Astrocyte of the spinal cord (primary cell): Measurements from ENCODE around the gene RTN4IP1.
A peak's percentile ranks its signal among the peaks of the same experiment; 100 is the strongest.

Source experiments
- DNase-seq: peaks from one replicate; pipeline ENCODE4 v3.0.0; 2011; ENCODE audit warnings: low read depth, low spot score
- H3K4me3 ChIP-seq: 2 replicates; pipeline ENCODE4 v1.5.1; 2011; ENCODE audit warnings: low read depth, mild to moderate bottlenecking, low read length, moderate library complexity
- CTCF ChIP-seq: IDR thresholded peaks from 2 replicates; pipeline ENCODE4 v1.5.1; 2012; ENCODE audit warnings: low read depth, mild to moderate bottlenecking, low read length, inconsistent platforms
- in situ Hi-C: cut with HindIII; loops from 2 replicates; pipeline ENCODE4 v1.10.0; 2017; ENCODE audit warnings: low sequenced_read_pairs

RTN4IP1 gene

GRCh38 chr6:106536357-106536756, 92.9 kb downstream of the RTN4IP1 start:
- TF ChIP-seq CTCF = no peak
- in situ Hi-C loops = no loop called here
- no peak overlapping the region for H3K4me3 ChIP-seq

GRCh38 chr6:106535012-106535411, 94.3 kb downstream of the RTN4IP1 start:
- in situ Hi-C loops = no loop called here

More at GRCh38 chr6:106536357-106536756, 92.9 kb downstream of the RTN4IP1 start:
- DNase-seq = no peak

DNA sequence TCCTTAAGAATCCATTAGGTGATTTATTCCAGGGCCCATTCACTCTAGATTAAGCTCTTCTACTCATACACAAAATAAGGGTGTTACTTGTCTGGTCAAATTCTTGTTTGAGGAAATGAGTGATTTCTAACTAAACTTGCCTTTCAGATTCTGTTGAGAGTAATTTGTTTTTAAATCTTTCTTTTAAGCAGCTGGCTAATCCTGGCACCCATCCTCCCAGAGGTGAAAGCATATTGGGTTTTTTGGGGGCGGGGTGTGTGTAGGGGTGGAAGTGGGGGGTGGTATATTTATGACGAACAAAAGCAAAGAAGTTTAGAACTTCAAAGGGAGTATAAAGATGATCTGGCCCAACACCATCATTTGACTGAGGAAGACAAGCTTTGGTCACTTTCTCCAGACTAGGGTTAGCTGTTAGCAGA, 94.7 kb downstream of the RTN4IP1 start:
- no peak overlapping the region for H3K4me3 ChIP-seq
- DNase-seq = no peak
- in situ Hi-C loops = no loop called here
- no peak for TF ChIP-seq CTCF

More at GRCh38 chr6:106535012-106535411, 94.3 kb downstream of the RTN4IP1 start:
- TF ChIP-seq CTCF = no peak
- H3K4me3 ChIP-seq = no peak overlapping the region
- no peak for DNase-seq

GRCh38 chr6:106534004-106534403, 95.3 kb downstream of the RTN4IP1 start:
- H3K4me3 ChIP-seq = no peak overlapping the region
- no peak for TF ChIP-seq CTCF
- in situ Hi-C loops = no loop called here
- DNase-seq = no peak

GRCh38 chr6:106533054-106533453, 96.2 kb downstream of the RTN4IP1 start:
- no peak overlapping the region for H3K4me3 ChIP-seq
- in situ Hi-C loops = no loop called here
- no peak for TF ChIP-seq CTCF
- DNase-seq = no peak

DNA sequence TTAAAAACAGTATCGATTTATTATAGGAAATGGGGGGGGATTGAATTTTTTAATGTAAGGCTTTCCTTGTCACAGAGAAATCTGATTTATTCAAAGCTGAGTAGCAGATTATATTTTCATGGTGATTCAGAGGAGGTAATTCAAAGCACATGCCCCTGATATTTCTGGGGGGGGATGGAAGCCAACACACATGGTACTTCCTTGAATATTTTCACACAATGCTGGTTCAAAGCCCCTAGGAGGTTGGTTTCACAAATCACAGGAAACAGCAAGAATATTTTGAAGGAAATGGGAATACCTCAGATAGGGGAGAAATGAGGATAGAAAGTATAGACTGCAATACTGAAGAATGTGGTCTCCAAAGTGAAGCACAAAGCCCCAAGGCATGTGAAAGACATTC, 98.8 kb downstream of the RTN4IP1 start:
- in situ Hi-C loops = no loop called here
- TF ChIP-seq CTCF = no peak
- no peak overlapping the region for H3K4me3 ChIP-seq
- DNase-seq = peak; percentile 65

GRCh38 chr6:106530026-106530425, 99.3 kb downstream of the RTN4IP1 start:
- TF ChIP-seq CTCF = no peak
- H3K4me3 ChIP-seq = no peak overlapping the region
- in situ Hi-C loops = no loop called here
- DNase-seq = no peak
